Occipital lobe (tissue), 2 donors: ENCODE results near the gene TYROBP. TPM values are rescaled to one million over a fixed set of nuclear protein-coding genes. Genes with fewer than 3 reads are reported as not detected.
"Not testable (repeated sequence)": the region's sequence is repeated elsewhere in the genome, so short reads cannot be mapped to it uniquely, and the experiment has no call there.

Source experiments
- DNase-seq: peaks from one replicate; lab custom pipeline; 2025; lab: John Stamatoyannopoulos, UW
- total RNA-seq: library from RNA; depleted of rRNA; stranded (reverse); fragments of >200 nt; gene quantifications from one replicate; pipeline ENCODE4 v1.2.3, GENCODE V29; 2014

Gene TYROBP
- total RNA-seq, 1 donor from 2014 or later = 3.1 TPM

GRCh38 chr19:35932291-35932936 is 24.3 kb upstream of the TYROBP start:
- no peak for DNase-seq

- no peak for DNase-seq
These were observed 23.7 kb upstream of the TYROBP start for GRCh38 chr19:35931874-35932202.

GRCh38 chr19:35931161-35931873 is 23.2 kb upstream of the TYROBP start:
- DNase-seq = peak; percentile 98

- DNase-seq = no peak
These were observed 21.8 kb upstream of the TYROBP start for GRCh38 chr19:35929876-35930275.

GRCh38 chr19:35928507-35928906 is 20.4 kb upstream of the TYROBP start:
- DNase-seq = no peak

GRCh38 chr19:35925501-35925900 is 17.4 kb upstream of the TYROBP start:
- no peak for DNase-seq

GRCh38 chr19:35921012-35921411 is 12.9 kb upstream of the TYROBP start:
- DNase-seq = no peak

- no peak for DNase-seq
These were observed 11.2 kb upstream of the TYROBP start for GRCh38 chr19:35919306-35919705.

GRCh38 chr19:35915443-35915842 is 7.3 kb upstream of the TYROBP start:
- no peak for DNase-seq

GRCh38 chr19:35913589-35913988 is 5.5 kb upstream of the TYROBP start:
- no peak for DNase-seq

GRCh38 chr19:35911790-35912189 is 3.7 kb upstream of the TYROBP start:
- DNase-seq = no peak

GRCh38 chr19:35911173-35911572 is 3.1 kb upstream of the TYROBP start:
- DNase-seq = no peak

- not testable (repeated sequence) for DNase-seq
These were observed 2.3 kb upstream of the TYROBP start for GRCh38 chr19:35910355-35910754.

GRCh38 chr19:35909684-35910035 is 1.6 kb upstream of the TYROBP start:
- DNase-seq = no peak

- DNase-seq = peak; percentile 10
These were observed 1.0 kb upstream of the TYROBP start for GRCh38 chr19:35908973-35909683.

- no peak for DNase-seq
These were observed 734 bp downstream of the TYROBP start for GRCh38 chr19:35907377-35907745.

- no peak for DNase-seq
These were observed 2.8 kb downstream of the TYROBP start for GRCh38 chr19:35905178-35905727.

- DNase-seq = no peak
These were observed 3.6 kb downstream of the TYROBP start for GRCh38 chr19:35904311-35905068.

GRCh38 chr19:35903550-35904179 is 4.4 kb downstream of the TYROBP start:
- peak; percentile 34 for DNase-seq

GRCh38 chr19:35902870-35903475 is 5.1 kb downstream of the TYROBP start:
- DNase-seq = no peak
